A673 (cell line): ENCODE results near the gene MAML2.

Experiments
- EZH2 ChIP-seq: fragments of 200-600 bp; sonication (generic); IDR thresholded peaks from 2 replicates; pipeline ENCODE4 v1.6.1; 2017; ENCODE audit warnings: borderline replicate concordance, low read depth, mild to moderate bottlenecking, mixed read lengths, antibody characterized with exemption, low read length; ENCODE audit not compliant: poor library complexity, severe bottlenecking
- TF ChIP-seq, protein P1 (sequence below): fragments of 300-800, 200-600 bp; sonication (generic); conservative IDR thresholded peaks from 2 replicates; pipeline ENCODE4 v1.5.1; 2017; ENCODE audit warnings: low read depth, mild to moderate bottlenecking, antibody characterized with exemption, low read length, moderate library complexity, mixed read lengths

GRCh38 chr11:96340555-96340885 is 2.5 kb downstream of the MAML2 start:
- TF ChIP-seq, protein P1, sequence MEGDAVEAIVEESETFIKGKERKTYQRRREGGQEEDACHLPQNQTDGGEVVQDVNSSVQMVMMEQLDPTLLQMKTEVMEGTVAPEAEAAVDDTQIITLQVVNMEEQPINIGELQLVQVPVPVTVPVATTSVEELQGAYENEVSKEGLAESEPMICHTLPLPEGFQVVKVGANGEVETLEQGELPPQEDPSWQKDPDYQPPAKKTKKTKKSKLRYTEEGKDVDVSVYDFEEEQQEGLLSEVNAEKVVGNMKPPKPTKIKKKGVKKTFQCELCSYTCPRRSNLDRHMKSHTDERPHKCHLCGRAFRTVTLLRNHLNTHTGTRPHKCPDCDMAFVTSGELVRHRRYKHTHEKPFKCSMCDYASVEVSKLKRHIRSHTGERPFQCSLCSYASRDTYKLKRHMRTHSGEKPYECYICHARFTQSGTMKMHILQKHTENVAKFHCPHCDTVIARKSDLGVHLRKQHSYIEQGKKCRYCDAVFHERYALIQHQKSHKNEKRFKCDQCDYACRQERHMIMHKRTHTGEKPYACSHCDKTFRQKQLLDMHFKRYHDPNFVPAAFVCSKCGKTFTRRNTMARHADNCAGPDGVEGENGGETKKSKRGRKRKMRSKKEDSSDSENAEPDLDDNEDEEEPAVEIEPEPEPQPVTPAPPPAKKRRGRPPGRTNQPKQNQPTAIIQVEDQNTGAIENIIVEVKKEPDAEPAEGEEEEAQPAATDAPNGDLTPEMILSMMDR, result no peak
- no peak for TF ChIP-seq EZH2
